HG02970 (cell line): ENCODE measurements around the gene THRB.

ENCODE experiments used
- ATAC-seq: cut with Tn5 transposase; IDR thresholded peaks from one replicate; pipeline ENCODE4 v1.9.1; 2021; ENCODE audit warnings: mild to moderate bottlenecking, moderate library complexity, moderate number of reproducible peaks; ENCODE audit not compliant: unreplicated experiment, low FRiP score

The THRB gene

DNA sequence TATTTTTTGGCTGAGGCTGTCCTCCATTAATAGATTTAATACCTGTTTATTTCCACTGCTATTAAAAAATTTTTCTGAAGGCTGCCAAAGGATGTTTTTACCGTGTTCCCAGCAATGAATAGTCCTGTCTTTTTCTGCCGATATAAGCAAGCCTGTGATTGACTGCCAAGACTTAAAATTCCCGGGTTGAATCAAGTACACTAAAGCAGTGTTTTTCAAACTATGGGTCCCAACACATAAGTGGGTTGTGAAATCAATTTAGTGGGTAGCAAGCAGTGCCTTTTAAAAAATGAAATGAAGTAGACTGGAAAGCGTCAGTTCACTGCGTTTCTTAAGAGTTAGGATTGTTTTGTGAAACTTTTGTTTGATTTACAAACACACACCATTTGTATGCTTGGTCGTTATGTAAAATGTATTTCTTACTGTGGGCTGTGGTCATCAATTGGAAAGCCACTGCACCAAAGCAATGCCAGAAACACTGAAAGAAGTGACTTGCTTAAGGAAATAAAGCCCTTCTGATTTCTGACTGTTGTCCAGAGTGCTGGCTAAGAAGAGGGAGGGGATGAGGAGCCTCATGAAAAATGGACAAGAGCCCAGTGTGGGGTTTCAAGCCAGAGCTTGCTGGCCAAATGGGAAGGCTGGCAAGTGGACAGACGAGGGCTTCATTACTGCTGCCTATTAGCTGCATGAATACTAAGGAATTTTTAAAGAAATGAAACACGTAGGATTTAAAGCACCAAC, 206.0 kb downstream of the THRB start:
- no peak for ATAC-seq

DNA sequence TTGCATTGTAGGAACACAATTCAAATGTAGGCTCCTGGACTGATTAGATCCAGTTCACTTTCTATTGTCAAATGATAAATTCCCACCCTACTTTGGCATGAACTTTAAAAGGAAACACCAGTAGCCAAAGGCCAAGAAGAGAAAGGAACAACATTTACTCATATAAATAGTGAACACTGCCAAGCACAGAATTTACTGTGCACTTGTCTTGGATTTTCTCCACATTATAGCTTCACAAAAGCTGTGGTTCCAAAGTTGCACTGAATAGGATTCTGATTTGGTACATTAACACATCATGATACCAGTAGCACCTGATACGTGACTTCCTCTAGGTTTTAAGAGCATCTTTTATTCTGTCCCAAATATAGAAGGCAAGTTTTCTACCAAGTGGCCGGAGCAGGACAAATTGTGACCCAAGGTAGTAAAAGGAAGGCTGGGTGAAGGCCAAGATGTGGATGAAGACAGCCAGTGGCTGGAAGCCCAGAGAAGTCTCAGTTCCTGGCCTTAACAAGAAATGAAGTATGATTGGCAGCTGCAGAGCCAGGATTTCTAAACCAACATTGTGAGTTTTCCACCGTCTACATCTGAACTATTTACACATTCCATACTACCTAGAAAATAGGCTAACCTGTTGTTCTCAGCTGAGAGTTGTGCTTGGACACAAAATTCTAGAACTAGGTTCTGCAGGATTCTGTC, 206.7 kb downstream of the THRB start:
- no peak for ATAC-seq

DNA sequence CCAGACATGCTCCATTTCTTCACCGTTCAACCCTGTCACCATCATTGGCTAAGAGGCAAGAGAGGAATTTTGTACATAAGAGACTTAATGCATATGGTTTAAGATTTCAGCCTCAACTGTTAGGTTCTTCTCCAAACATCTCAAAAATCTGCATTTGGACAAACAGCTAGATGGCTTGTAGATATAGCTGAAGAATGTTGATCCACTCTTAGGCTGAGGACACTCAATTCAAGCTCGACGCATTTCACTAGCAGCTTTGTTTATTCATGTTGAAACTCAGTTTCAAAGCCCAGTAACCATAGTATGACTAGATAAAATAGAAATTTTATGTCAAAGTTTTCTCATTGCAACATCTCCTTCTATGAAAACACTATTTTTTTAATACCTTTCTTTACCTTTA, 208.2 kb downstream of the THRB start:
- no peak for ATAC-seq

DNA sequence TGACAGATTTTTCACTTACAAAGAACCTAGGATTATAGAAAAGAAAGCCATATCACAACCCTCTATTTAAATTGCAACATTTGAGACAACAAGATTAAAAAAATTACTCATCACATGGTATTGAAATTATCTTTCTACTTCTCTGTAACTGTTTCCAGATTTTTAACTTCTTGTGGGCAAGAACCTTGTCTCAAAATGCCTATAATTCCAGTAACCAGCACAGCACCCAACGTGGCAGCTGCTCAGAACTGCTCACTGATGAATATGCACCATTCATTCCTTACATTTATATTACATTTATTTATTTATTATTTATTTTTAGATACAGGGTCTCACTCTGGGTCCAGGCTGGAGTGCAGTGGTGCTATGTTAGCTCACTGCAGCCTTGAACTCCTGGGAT, 216.1 kb downstream of the THRB start:
- ATAC-seq, result no peak

DNA sequence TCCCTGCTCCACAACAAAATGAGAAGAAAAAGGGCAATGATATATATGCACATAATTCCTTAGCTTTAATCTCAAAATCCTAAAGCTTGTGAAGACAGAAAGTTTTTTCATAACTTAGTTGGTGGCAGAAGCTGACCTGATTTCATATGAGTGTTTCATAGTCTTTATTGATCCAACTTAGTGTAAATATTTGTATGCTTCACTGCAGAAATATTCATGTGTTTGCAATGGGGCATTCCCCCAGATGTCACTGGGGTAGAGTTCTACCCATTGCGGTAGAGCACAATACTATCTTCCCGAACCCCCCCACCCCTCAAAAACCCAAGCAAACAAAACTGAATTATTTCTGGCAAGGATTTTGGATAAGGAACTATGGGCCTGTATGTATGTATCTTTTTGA, 221.2 kb downstream of the THRB start:
- no peak for ATAC-seq

DNA sequence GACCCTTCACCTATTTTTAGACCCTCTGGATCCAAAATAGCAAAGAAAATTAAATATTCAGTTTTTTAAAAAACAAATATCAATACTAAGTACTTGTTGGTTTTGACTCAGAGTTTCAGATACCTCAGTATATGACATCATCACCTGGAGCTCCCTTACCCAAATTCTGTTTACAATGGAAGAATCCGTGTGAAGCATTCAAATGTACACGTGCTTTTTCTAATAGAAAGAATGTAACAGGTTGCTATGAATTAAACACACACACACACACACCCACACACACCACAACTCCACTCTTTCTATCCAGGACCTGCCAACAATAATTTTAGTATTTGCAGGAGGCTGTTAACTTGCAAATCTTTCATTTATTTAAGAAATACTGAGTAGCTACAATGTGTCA, 221.8 kb downstream of the THRB start:
- ATAC-seq, result no peak

DNA sequence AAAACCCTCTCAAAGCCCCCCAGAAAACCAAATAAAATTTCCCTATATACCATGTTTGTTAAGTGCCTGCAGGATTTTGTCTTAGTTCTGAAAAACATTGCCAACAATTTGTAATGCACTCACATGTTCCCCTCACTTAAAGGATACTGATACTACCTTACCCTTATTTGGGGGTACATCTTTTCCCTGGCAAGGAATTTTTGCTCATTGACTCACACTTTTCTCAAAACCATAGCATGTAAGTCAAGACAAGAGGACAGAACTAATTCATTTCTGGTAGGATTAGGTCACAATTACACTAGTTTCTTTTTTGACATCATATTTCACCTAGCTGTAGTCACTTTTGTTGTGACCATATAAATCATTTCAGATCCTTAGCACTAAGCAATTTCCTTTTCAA, 222.2 kb downstream of the THRB start:
- ATAC-seq, result no peak

DNA sequence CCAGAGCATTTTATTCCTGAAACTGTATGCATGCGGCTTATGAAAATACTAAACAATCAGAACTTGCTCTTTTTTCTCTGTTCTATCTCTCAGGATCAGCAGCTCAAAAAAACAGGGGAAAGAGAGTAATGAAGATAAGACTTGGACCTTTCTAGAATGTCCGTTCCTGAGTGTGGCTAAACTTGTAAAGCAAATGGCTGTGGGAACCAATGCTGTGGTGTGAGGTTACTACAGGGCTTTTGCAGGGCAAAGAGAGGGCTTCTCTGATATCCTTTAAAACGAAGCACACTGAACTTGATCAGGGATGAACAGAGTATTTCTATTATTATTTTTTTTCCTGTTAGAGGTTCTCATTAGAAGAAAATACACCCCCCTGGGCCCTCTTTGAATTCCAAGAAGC, 223.4 kb downstream of the THRB start:
- no peak for ATAC-seq

DNA sequence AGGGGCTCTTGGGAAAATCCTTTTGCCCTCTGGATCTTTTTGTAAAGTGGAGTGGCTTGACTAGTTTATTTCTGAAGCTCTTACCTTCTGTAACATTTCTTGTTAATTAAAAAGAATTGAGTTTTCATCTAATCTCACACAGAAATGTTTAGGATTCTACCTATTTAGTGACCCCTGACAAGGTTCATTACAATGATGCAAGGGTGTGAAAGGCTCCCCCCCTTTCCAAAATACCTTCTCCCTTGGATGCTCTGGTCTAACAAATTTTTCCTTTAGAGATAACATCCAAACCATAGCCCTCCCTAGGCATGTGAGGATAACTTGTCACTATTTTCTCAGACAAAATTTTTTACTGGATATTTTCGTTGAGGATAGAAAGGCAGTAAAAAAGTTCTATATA, 223.9 kb downstream of the THRB start:
- no peak for ATAC-seq

DNA sequence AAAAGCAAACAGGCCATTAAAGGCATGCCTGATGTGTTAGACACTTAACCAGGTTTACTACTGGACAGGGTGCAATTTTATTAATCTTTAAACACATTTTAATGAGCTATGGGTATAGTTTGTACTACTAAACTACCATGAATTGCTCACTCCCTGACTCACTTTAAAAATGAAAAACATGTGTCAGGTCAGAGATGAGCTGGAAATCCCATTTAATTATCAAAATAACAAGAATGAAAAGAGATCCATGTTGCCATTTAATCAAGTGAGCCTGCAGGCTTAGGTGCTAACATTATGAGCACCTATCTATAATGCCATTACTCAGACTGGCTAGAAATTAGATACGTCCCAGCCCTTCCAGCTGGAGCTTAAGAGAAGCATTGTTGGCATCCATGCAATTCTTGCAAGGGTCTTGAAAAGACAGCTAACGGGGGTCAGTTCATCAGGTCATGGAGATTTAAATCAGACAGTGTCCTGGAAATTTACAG, 224.4 kb downstream of the THRB start:
- ATAC-seq, result no peak

DNA sequence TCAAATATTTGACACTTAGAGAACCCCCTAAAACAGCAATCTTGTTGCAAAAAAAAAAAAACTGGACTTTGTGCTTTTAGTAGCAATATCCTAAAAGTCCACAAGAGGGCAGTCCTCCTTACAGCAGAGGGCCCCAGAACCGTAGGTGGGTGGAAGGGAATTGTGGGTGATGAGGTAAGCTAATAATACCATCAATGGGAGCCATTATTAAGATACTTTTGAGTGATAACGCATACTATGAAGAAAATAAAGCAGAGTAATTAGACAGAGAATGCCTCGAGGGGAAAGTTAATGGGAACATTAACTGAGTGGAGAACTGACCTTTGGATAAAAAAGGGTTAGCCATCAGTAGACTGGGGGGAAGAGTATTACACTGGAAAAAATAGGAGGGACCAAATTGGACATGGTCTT, 229.9 kb downstream of the THRB start:
- no peak for ATAC-seq

DNA sequence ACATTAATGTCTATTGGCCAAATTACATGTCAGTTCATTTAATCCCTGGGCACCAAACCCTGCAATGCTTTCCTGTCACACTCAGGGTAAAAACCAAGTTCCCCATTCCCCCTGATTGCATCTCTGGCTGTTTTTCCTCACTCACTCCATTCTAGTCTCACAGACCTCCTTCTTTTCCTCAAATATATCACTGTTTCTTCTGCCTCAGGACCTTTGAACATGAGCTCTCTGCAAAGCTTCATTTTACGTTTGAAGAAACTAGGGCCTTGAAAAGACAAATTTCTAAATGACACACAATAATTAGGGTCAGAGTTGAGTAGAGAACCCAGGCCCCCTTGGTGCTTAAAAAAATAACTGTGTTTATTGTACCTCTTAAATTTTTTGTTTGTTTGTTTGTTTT, 230.6 kb downstream of the THRB start:
- no peak for ATAC-seq

DNA sequence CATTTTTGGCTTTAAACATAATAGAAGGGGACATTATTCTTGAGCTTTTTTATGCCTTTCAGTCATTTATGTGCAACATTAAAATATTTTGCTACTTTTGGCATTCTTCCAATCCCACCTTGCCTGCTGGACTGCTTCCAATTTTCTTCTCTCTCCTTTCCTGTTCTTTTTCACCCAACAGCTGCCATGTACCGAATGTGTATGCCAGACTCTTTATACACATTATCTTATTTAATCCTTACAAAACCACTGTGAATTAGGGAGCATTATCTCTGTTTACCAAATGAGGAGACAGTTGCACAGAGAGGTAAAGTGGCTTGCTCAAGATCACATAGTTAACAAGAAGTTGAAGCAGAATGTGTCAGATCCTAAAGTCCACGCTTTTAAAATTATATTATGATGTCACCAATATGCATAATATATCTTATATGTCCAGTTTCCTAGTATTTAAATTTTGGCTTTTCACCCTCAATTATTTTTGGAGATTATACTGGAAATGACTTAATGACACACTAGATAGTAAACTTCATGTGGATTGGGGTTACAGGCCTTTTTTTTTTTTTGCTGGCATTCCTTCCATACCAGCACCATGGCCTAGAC, 231.5 kb downstream of the THRB start:
- ATAC-seq, result no peak

DNA sequence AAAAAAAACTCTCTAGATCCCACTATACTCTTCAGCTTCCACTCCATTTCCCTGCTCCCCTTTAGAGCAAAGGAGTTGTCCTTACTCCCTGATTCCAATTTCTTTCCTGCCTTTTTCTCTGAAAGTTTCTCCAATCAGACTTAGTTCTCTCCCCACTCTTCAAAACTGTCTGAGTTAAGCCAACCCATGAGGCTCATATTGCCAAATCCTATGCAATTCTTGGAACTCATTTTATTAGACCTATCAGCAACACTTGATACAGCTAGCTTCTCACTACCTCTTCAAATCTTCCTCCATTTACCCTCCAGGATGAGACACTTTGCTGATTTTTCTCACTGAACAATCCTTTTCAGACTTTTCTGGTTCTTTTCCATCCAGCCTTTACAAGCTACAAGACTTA, 233.1 kb downstream of the THRB start:
- ATAC-seq, result no peak

DNA sequence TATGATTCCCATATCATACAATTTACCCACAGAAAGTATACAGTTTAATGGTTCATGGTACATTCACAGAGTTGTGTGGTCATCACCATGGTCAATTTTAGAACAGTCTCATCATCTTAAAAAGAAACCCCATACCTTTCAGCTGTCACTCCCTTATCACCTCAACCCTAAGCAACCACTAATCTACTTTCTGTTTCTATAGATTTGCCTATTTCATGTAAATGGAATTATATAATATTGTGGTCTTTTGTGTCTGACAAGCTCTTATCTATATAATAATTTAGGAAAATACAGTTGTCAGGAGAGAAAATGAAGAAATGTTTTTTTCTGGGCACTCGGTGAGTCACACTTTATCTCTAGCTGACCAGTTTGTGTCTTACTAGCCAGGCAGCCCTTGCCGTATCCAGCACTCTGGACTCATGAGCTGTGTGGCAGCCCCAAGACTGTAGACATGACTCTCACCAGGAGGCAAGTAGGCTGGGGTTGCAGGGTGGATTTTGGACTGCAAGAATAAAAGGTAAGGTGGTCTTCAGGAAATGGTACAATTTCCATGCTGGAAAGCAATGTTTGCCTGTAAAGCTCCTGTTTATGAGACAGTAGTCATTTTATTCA, 234.6 kb downstream of the THRB start:
- ATAC-seq, result no peak

DNA sequence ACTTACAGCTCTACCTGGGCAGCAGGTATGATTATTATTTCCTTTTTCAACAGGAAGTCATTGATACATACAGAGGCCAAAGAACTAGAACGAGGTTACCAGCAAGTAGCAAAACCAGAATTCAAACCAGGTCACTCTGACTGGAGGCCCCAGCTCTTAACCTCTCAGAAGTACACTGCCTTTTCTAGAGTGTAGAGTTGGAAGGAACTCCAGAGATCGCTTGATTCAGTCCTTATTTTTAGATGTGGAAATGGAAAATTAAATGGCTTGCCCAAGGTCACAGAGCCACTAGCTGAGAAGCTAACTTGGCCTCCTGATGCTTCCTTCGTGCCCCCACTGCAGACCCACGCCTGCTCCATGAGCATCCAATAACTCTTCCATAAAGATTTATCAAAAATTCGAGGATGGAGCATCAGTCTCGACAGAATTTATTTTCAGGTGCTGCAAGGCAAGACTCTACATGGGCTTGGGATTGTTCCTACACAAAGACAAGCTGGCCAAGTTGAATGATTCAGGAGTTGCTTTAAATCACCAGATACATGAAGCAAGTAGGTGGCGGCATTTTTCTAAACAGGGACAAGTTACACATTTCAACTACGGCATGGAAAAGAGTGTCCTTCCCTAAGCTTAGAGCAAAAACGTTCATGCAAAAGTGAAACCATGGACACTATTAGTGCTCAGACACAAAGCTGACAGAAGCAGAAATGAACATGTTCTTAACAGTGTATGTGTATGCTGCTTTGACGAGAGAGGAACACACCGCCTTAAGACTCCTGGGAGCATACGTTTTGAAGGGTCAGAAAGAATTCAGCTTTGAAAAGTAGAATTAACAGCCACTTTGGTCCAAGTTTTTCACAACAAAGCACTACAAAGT, 235.7 kb downstream of the THRB start:
- ATAC-seq, result no peak

DNA sequence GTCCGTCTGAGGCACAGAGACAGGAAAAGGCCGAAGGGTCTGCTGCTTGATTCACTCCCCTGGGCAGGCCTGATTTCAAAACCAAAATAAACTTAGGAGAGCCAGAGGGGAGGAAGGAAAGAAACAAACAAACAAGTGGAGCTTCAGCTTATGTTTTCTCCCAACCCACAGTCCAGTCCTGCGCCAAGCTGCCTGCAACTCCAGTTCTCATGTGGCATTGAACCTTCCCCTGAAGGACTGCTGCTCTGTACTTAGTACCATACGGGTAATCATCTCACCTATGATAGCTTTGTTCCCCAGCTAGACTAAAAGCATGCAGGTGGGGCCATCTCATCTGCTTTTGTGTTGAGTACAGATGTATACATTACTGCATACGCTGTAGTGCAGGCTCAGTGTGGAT, 236.4 kb downstream of the THRB start:
- ATAC-seq, result no peak

DNA sequence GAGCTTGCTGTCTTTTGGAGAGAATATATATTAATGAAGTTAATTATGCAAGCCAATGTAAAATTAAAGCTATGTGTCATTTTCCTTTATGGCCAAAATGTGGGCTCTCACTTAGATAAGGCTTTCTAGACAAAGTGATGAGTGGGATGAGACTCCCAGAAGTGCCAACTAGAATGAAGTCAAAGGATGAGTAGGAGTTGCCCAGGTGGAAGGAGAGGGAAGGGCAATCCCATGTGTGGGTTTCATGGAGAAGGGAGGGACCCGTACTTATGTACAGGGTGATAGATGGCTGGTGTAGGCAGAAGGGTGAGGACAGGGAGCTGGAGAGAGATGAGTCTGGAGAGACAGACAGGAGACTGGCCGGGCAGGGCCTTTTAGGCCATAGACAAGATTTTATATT, 239.2 kb downstream of the THRB start:
- ATAC-seq, result no peak

DNA sequence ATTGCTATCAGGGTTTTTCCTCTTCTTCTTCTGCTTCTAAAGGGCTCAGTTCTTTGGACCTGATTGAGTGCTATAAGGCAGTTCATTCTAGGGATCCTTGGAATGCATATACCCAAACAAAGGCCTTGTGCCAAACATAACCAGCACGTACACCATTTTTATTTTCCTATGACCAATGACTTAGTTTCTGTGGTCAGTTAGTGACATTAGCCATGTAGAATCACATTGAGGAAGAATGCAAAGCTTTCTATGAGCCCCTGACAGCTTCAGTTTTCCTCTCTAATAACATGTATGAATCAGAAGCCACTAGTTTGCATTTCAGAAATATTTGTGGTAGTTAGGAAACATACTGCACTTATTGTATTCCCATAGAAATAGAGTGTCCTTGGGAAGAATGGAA, 240.0 kb downstream of the THRB start:
- ATAC-seq, result no peak

DNA sequence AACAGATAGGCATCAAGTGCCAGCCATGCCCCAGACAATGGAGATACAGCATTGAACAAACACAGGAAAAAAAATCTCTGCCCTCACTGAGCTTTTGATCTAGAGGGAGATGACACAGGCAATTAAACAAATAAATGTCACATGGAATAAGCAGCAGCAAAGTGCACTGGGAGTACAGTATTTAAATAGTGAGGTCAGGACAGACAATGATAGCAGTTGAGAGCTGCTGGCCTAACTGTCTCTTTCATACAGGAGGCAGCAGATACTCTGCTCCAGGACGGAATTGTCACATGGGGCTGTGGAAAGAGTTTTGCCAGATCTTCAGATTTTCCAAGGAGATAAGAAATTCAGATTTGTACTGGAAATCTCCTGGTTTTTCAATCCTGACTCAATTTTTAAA, 241.3 kb downstream of the THRB start:
- no peak for ATAC-seq
